Uterus (tissue), 4 donors: ENCODE measurements around the gene SEC24D. TPM values are rescaled to one million over a fixed set of nuclear protein-coding genes. Genes with fewer than 3 reads are reported as not detected.

ENCODE experiments used
- DNase-seq, 2 donors: peaks; one replicate each; pipeline ENCODE4 v3.0.0-alpha.2; 2019 to 2020
- H3K27ac ChIP-seq, 2 donors: fragments of 200-600 bp; sonication (generic); 1 replicate in 1 of 2; 2 replicates in 1 of 2; pipeline ENCODE4 v1.5.1; 2016 to 2018
- H3K27me3 ChIP-seq, 2 donors: fragments of 200-600 bp; sonication (generic); one replicate each; pipeline ENCODE4 v1.5.1; 2018 to 2019; ENCODE audit warnings: control low read depth in 1 of 2
- H3K36me3 ChIP-seq, 2 donors: fragments of 200-600 bp; sonication (generic); one replicate each; pipeline ENCODE4 v1.5.1; 2019; ENCODE audit warnings: control low read depth in 1 of 2
- H3K4me1 ChIP-seq, 2 donors: fragments of 200-600 bp; sonication (generic); one replicate each; pipeline ENCODE4 v1.5.1; 2018 to 2019; ENCODE audit warnings: control low read depth in 1 of 2
- H3K4me3 ChIP-seq, 2 donors: fragments of 200-600 bp; sonication (generic); 1 replicate in 1 of 2; 2 replicates in 1 of 2; pipeline ENCODE4 v1.5.1; 2018 to 2019; ENCODE audit warnings: mild to moderate bottlenecking in 1 of 2
- H3K9me3 ChIP-seq, 2 donors: fragments of 200-600 bp; sonication (generic); one replicate each; pipeline ENCODE4 v1.5.1; 2019; ENCODE audit warnings: control low read depth in 1 of 2
- CTCF ChIP-seq, 4 experiments: fragments of 200-600 bp in 2 of 4; fragments of 450-650 bp in 2 of 4; sonication (generic) in 2 of 4; IDR thresholded peaks; one replicate each; pipeline ENCODE4 v1.5.1; 2016 to 2019; ENCODE audit warnings: antibody characterized with exemption in 4 of 4, mild to moderate bottlenecking in 2 of 4, moderate library complexity in 1 of 4
- POLR2A ChIP-seq, 2 donors: fragments of 450-650 bp; IDR thresholded peaks; one replicate each; pipeline ENCODE4 v1.6.1; 2016; ENCODE audit warnings: antibody characterized with exemption in 2 of 2, mild to moderate bottlenecking in 1 of 2, moderate library complexity in 1 of 2
- intact Hi-C: fragments of 100-400 bp; cut with DNase I; formaldehyde crosslinking; loops from one replicate; pipeline ENCODE4 v1.15.1; 2023; ENCODE audit warnings: low total_unique reads
- total RNA-seq, 4 donors: library from RNA; depleted of rRNA in 3 of 4; stranded (reverse); fragments of >200 nt in 3 of 4; gene quantifications; one replicate each; pipeline versions ENCODE4 v1.1.0 to v1.2.4, GENCODE V29; 2014 to 2023
- donor health status: DM: yes; HTN: yes; CAD: no.

The SEC24D gene
- total RNA-seq, 4 donors from 2014 or later = 26.1 to 107 (median 61.0) TPM

GRCh38 chr4:118716304-118716703 lies 119.6 kb downstream of the SEC24D start:
- Histone ChIP-seq H3K4me1 (no peaks in the 10 kb centered on the region), H3K9me3 (no peaks in the 10 kb centered on the region), H3K36me3 (no peaks in the 10 kb centered on the region), H3K27ac (no peak overlapping the region), H3K4me3 (no peak overlapping the region), H3K27me3 (no peaks in the 10 kb centered on the region)
- DNase-seq = no peak
- intact Hi-C loops = no loop called here
- TF ChIP-seq CTCF (IDR thresholded peaks at IDR 0.05) (no peak), POLR2A (IDR thresholded peaks at IDR 0.05) (no peak)

- no peak for DNase-seq
- intact Hi-C loops = no loop called here
- H3K9me3 ChIP-seq = no peaks in the 10 kb centered on the region
- H3K27ac ChIP-seq = no peak overlapping the region
- no peaks in the 10 kb centered on the region for H3K27me3 ChIP-seq
- TF ChIP-seq POLR2A (IDR thresholded peaks at IDR 0.05) (no peak), CTCF (IDR thresholded peaks at IDR 0.05) (no peak)
- no peaks in the 10 kb centered on the region for H3K36me3 ChIP-seq
- H3K4me1 ChIP-seq = no peaks in the 10 kb centered on the region
- no peak overlapping the region for H3K4me3 ChIP-seq
These were observed 121.2 kb downstream of the SEC24D start for GRCh38 chr4:118714682-118715081.

GRCh38 chr4:118712872-118713271 lies 123.1 kb downstream of the SEC24D start:
- Histone ChIP-seq H3K27me3 (no peaks in the 10 kb centered on the region), H3K27ac (no peak overlapping the region), H3K9me3 (no peaks in the 10 kb centered on the region), H3K4me1 (no peaks in the 10 kb centered on the region), H3K36me3 (no peaks in the 10 kb centered on the region), H3K4me3 (no peak overlapping the region)
- intact Hi-C loops = no loop called here
- TF ChIP-seq POLR2A (IDR thresholded peaks at IDR 0.05) (no peak), CTCF (IDR thresholded peaks at IDR 0.05) (no peak)
- no peak for DNase-seq

- Histone ChIP-seq H3K27me3 (no peaks in the 10 kb centered on the region), H3K4me1 (no peaks in the 10 kb centered on the region), H3K9me3 (no peaks in the 10 kb centered on the region), H3K4me3 (no peak overlapping the region), H3K27ac (no peak overlapping the region), H3K36me3 (no peaks in the 10 kb centered on the region)
- no peak for DNase-seq
- TF ChIP-seq CTCF (IDR thresholded peaks at IDR 0.05) (no peak), POLR2A (IDR thresholded peaks at IDR 0.05) (no peak)
- intact Hi-C loops = no loop called here
These were observed 124.9 kb downstream of the SEC24D start for GRCh38 chr4:118711052-118711451.

- TF ChIP-seq CTCF (IDR thresholded peaks at IDR 0.05) = no peak
These were observed 132.8 kb downstream of the SEC24D start for GRCh38 chr4:118703118-118703517.

More at GRCh38 chr4:118703118-118703517, 132.8 kb downstream of the SEC24D start:
- intact Hi-C loops = no loop called here
- no peak for DNase-seq
- no peaks in the 10 kb centered on the region for H3K9me3 ChIP-seq
- H3K4me1 ChIP-seq = no peaks in the 10 kb centered on the region
- H3K27ac ChIP-seq = no peak overlapping the region
- no peaks in the 10 kb centered on the region for H3K36me3 ChIP-seq
- no peak overlapping the region for H3K4me3 ChIP-seq
- H3K27me3 ChIP-seq = no peaks in the 10 kb centered on the region
